ENCODE data around the gene CFAP77.

The CFAP77 gene

DNA sequence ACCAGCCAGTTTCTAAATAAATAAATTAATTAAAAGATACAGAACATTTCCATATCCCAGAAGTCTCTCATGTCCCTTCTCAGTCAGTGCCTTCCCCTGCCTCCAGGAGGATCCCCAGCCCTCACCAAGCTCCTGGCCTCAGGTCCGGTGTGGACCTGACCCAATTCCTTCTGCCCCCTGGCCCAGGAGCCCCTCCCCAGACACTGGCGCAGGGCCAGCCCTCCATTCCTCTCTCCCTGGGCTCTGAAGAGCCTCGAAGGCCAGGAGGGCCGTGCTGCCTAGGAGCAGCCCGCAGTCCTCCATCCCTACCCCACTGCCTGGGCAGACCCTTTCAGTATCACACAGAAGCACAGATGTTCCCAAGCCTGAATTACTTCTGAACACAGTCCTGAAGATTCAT lies 110.6 kb downstream of the CFAP77 start:
- no peak for DNase-seq

DNA sequence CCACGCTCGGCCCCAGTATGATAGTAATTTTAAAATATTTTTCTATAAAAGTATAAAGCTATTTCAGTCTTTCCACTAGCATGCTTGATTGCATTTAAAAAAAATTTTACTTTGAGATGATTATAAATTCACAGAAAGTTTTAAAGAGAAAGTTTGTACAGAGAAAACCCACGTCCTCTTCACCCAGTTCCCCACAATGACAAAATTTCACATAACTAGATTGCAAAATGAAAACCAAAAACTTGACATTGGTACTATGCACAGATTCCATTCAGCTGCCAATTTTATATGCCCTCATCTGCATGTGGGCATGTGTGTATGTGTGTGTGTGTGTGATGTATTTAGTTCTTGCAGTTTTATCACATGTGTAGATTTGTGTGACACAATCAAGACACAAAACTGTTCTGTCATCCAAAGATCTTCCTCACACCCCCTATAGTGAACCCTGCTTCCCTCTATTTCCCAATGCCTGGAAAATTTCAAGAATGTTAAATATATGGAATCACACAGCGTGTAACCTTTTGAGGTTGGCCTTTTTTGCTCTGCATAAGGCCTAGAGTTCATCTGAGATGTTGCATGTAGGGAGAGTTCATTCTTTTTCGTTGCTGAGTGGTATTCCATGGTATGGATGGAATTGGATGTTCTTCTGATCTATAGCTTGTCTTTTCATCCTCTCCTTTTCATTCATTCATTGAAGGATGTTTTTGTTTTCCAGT lies 115.5 kb downstream of the CFAP77 start:
- DNase-seq: no peak

DNA sequence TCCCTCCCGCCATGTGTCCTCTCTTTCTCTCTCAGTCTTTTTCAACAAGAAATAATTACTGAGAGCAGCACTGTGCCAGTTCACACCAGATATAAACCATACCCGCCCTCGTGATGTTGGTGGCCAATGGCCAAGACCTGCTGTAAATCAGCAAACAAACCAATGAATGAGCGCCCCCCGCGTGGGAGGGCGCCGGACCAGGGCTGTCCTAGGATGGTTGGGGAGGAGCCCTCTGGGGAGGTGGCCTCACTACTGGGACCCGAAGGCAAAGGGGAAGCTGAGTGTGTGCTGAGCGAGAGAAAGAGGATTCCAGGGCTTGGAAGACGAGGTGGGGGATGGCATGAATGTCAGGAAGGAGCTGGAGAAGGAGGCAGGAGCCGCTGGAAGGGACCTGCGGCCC lies 121.2 kb downstream of the CFAP77 start:
- DNase-seq: no peak

DNA sequence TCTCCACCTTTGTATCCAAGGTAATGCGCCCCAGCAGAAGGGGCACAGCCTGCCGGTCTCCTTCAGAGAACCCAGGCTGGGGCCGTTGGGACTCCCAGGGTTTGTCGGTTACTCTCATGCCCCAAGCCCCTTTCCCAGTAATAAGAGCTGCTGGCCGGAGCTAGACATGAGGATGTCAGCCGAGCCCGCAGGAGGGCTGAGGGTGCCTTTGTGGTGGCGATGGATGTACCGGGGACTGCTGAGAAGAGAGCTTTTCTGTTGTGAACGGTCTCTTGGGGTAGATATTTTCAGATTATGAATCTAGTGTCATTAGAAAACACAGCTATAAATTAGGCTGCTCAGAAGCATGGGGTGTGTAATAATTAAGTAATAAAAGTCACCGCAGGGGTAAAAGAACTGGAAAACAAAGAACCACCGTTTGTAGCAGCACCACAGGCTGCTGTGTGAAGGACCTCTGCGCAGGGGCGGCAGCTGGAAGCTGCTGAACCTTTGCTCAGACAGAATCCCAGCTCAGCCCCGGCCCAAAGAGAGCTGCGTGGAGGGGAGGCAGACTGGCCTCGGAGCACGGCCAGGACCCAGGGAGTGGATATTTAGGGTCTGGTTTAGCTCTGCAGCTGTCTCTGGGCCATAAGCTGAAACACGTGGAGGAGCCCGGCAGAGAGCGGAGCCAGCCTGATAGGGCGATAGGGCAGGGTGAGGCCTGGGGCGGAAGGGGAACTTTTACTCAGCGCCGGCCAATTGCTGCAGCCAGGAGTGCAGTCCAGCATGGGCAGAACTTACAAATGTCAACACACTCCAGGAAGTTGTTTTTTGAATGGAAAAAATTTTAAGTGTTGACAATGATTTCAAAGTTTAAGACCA lies 121.9 kb downstream of the CFAP77 start:
- no peak for DNase-seq

DNA sequence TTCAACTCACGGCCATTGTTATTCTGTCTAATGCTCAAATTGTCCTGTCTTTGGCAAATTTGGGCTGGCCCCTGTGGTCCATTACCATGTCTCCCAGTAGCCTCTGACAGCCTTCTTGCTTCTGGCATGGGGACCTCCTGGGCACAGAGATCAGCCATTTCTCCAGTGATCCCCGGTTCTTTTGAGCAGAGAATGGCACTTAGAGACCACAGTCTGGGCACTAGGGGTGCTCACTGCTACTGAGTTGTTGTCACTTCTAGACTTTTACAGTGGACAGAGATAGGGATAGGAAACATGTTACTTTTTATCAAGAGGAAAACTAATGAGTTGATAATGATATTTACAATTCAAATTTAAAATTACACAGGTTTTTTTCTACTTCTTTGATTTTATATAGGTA lies 124.8 kb downstream of the CFAP77 start:
- DNase-seq: no peak

DNA sequence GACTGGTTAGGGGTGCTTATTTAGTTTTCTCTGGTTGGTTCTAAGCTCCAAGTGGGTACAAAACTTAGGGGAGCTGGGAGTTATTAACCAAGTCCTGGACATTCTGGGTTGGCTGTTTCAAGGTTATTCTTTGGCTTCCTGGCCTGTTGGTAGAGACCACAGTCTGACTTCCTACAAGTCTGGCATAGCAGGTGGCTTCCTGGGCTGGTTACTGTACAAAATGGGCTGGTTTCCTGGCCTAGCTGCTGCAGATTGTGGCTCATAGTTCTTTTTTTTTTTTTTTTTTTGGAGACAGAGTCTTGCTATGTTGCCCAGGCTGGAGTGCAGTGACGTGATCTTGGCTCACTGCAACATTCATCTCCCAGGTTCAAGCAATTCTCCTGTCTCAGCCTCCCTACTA lies 126.1 kb downstream of the CFAP77 start:
- DNase-seq: no peak

DNA sequence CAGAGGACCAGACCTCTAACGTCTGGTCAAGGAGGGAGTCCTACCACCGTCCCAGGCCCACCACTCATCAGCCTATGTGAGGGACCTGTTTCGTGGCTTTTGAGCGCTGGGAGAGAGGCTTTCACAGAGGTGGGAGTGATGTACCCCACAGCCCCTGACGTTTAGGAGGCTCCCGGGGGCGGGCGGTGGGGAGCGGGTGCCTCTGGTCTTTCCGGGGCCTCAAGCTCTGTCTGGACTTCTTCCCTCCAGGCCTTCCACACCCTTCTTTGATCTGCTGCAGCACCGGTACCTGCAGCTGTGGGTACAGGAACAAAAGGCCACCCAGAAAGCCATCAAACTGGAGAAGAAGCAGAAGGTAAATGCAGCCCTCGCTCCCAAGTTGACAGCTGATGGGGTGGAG lies 127.3 kb downstream of the CFAP77 start:
- DNase-seq: no peak

DNA sequence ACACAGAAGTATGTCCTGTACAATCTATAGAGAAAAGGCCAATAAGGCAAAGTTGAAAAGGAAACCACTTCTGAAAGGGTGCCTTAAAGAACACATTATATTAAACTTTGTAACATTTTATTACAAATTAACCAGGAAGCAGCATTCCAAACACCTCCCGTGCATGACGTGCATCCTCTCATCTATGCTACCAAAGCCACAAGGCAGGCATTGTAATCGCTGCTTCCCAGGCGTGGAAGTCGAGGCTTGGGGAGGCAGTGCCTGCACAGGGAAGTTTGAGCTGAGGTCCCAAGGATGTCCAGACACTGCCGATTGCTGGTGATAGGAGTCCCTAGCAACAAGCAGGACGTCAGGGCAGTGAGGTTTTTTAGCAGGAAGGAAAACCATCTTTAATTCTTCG lies 128.1 kb downstream of the CFAP77 start:
- no peak for DNase-seq

DNA sequence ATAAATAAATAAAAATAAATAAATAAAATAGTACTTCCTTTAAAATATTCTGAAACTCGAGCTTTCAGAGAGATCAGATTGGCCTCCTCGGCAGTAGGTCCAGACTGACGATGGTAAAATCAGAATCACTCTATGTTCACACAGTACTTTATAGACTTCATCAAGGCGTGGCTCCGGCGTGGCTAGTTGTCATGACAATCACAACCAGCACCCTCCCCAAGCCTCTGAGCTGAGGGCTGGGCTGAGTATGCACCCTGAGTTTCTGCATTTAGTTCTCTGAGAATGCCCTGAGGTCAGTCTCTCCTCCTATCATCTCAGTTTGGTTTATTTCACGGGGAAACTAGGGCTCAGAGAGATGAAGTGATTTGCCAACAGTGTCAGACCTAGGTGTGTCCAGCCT lies 129.1 kb downstream of the CFAP77 start:
- no peak for DNase-seq

DNA sequence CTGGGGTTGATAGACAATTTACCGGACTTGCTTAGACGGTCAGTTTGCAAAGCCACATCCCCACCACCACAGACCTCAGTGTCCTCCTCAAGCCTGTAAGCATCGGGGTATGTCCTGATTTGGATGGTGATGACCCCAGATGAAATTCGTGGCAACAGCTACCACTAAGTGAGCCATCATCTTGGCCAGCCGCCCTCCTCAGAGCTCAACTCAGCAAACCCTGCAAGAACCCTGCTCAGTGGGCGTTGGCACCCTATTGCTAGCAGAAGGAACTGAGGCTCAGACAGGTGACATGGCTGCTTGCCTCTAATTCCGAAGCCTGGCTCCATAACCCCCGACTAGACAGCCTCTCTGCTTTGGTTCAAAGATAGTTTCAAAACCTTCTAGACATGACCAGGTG lies 131.0 kb downstream of the CFAP77 start:
- no peak for DNase-seq

DNA sequence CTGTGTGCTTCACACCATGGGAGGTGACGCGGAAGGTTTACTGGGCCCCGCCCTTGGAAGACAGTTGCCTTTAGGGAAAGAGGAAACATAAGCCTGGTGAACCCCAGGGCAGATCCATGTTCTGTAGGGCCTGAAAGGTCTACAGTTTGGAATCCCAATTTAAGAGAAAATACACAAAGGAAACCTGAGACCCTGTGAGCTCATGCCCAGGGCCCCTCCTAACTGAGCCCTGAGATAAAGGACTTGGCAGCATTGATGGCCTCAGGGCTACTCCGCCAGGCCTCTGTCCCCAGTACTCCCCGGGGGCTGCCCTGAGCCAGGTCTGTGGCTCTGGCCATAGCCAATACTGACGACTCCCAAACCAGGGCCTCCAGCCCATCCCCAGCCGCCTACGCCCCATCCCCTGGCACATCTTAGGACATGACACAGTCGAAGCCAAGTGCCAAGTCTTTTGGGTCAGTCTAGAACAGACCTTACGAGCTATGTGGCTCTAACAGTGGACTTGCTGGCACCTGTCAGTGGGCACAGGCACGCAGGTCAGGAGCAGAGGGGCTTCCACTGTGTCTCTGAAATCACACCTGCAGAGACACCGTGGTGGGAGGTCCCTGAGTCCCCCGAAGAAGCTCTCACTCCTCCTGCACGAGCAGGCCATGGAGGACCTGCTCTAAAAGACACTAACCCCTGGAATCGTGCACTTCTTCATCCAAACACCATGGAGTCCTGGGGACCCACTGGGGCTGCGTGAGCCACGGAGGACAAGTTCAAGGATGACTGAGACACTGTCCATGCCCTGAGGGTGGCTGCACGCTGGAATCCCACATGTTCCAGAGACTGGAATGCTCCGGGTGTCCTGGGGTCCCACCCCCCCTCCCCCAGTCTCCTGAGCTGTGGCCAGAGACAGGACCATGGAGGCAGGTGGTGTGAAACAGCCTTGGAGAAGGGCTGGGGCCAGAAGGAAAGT lies 132.1 kb downstream of the CFAP77 start:
- DNase-seq: no peak

DNA sequence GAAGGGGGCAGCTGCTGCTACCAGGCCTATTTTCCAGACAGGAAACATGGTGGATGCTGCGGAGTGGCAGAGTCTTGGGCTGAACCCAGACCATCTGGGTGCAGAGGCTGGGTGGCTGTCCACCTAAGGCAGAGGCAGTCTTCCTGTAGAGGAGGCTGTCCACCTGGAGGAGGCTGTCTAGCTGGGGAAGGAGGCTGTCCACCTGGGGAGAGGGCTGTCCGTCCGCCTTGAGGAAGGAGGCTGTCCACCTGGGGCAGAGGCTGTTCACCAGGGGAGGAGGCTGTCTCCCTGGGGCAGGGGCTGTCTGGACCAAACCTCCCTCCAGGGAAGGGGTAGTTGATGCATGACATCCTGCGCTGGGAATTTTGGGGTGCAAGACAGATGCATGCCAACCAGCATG lies 133.2 kb downstream of the CFAP77 start:
- no peak for DNase-seq

DNA sequence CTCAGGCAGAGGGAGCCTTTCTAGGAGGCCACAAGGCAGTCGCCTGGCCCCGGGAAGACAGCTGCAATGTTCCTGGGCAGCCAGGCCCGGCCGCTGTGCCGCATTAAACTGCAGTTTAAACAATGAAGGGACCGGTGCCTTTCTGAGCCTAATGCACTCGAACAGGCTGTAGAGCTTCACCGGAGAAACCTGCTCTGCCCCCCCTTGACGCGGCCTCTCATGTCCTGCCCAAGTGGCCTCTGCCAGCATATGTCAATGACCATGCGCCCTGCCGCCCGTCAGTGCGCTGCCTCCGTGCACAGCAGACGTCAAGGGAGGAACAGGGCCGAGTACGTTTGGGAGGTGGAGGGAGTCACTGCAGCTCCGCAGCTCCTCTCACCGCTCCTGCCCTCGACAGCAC lies 133.9 kb downstream of the CFAP77 start:
- no peak for DNase-seq

DNA sequence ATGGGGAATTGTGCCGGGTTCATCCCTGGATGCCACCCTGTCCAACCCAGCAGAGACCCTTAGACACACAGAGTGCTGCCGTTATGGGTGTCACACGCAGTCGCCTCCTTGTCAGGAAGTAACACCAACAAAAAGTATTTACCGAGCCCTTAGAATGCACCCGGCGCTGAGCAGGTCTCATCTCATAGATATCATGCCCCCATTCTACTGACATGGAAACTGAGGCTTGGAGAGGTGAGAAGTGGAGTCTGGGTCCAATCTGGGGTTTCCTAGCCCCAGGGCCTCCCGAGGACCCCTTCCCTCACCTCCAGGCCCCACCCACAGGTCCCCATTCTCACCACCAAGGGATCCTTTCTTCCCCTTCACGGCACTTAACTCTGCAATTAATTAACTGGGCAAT lies 135.6 kb downstream of the CFAP77 start:
- no peak for DNase-seq

DNA sequence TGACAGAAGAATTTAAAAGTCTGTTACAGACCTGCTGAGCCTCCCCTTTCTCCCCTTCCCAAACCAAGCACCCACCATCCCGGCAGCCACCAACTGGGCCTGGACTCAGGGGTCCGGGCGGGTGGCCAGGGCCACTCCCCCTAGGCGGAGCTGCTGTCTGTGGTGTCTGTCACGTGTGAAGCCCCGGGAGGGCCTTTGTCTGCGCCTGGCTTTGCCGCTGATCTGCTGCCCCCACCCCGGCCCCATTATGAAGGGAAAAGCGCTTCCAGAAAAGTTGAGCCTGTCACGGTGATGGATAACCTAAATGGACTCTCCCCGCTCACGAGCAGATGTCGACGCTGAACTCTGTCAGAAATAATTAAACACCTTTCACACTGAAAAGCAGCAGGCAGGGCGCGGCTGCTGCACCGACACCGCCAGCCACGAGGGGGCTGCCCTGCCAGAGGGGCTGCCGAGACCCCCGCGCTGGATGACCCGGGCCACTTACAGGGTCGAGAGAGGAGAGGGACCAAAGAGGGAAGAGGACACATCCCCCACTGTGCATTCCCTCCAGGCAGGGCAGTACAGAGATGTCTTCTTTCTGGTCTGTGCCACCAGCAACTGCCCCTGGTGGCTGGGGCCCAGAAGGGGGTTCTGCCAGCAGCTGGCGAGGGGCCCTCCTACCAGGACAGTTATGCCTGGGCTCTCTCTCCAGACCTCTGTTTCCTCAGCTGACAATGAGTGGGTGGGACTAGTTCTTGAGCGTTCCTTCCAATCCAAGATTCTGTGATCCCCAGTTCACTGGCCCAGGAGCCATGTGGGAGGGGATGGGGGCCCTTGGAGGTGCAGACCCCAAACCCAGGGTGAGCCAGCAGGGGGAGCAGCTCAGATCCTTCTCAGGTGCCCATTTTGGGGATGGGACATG lies 136.4 kb downstream of the CFAP77 start:
- DNase-seq: peak; percentile 77

DNA sequence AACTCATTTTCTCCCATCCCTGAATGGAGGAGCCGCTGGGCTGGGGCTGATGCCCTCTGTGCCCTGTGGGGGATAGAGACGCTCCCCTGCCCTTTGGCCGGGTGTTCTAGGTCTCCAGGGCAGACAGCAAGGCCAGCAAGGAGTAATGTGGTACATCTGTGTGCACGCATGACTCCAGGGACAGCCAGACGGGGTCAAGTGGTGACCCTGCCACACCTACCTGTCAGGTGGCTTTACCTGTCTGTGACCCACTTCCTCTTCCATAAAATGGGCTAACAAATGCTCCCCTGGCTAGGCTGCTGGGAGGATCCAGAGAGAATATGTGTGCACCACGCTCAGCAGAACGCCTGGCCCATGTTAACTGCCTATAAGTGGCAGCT lies 137.0 kb downstream of the CFAP77 start:
- no peak for DNase-seq

DNA sequence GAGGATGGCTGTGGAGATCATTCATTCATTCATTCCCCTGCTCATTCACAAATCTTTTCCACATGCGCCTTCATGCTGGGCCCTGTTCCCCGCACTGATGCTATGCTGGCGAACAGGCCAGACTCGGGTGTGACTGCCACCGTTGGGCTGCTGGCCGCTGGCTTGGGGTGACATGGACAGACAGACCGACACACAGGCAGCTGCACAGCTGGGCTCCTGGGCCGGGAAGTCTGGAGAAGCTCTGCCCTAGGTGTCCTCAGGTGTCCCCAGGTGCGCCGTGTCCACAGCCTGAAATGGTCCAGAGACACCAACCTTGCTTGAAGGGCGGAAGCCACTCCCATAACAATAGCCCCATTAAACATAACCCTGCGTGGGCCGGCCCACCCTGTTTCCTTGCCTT lies 137.4 kb downstream of the CFAP77 start:
- no peak for DNase-seq

DNA sequence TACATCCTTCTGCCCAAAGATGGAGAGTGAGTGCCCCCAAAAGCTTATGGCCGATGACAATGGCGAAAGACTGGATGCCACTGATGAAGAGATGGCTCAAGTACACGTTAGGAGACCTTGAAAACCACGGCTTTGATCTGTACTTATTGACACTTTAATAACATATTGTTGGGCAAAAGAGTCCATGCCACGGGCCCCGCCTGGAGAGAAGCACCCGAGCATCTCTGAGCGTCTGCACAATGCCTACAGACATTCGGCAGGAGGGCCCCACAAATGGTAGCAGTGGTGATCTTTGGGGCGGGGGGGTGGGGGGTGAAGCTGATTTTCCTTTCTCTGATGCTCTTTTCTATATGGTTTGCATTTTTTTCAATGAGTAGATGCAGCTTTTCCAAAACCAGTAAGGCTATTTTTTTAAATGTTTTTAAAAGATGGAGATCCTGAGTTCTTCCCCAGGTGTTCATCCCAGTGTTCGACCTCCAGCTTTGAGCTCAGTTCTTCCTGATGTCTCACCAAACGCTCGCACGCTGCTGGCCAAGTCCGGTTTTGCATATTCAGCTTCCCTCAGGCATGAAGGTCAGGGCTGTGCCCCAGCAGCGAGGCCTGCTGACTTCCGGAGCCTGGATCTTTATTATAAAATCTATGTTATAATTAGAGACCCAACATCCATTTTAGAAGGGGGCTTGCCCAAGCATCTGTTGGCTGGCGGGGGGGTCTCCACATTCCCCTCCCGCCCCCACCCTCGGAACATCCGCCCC lies 138.1 kb downstream of the CFAP77 start:
- no peak for DNase-seq

DNA sequence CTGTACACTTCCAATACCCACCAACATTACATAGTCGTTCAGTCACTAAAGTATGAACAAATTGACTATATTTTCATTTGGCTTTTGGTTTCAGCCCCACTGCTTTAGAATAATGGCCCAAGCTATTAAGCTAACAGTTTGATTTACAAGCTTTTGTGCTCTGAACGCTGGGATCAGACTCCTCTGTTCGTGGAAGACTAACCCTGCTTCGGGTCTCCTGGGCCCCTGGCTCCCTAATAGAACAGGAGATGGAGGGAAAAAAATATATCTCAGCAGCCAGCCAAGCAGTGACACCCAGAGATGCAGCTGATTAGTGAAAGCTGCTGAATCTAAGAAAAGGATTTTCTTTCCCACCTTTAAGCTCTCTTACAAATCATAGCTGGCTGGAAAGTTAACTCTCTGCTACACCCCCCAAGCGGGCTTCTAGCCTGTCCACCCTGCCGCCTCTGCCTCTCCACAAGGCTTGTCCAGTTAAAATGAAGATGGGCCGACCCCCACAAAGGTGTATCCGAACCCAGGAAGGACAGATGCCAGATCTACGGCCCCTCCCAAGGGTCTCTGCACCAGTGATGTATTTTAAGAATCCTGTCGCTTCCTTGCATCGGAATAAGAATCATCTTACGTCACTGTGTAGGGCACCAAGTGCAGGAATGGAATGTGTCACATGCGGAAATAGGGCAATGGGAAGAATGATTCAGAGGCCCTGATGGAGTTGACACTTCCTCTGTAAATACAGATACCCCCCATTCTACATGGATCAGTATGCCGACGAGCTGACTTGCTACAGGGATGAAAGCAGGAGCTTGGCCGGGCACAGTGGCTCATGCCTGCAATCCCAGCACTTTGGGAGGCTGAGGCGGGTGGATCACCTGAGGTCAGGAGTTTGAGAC lies 139.0 kb downstream of the CFAP77 start:
- DNase-seq: no peak

DNA sequence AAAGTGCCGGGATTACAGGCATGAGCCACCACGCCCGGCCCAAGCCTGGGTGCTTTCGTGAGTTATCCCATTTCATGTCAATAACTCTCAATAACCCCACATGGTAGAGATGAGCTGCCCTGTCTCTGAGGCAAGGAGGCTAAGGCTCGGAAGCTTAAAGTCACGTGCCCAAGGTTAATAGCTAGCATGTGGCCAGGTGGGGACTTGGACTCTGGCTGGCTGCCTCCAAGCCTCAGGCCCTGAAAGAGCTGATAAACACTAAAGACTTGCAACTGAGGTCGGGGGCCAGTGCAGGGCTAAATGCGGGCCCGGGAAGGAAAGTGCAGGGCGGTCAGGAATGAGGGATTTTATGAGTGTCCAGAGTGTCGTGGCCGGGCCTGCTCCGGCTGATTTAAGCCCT lies 141.5 kb downstream of the CFAP77 start:
- DNase-seq: no peak

DNA sequence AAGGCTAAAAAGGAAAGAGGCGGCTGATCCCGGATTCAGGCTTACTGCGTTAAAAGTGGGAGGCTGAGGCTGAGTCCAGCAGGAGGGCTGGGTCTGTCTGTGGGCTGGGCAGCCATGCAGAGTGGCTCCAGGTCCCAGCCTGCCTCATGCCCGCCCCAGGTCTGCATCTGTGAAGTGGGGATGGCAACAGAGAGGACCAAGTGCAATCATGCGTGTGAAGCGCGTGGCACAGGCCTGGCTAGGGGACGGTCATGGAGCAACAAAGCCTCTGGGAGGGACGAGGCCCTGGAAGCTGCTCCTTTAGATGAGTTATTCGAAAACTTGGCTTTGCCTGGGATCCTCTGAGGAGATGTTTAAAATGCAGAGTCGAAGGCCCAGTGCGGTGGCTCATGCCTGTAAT lies 142.0 kb downstream of the CFAP77 start:
- DNase-seq: no peak

All from NCI-H1694 (cell line).